Measurements from ENCODE around the gene BBS4. TPM values are rescaled to one million over a fixed set of nuclear protein-coding genes. Genes with fewer than 3 reads are reported as not detected.

The BBS4 gene
- total RNA-seq, 1 donor from 2014 or later: 17.7 TPM

GRCh38 chr15:72732086-72732485 lies 46.1 kb downstream of the BBS4 start:
- H3K36me3 Mint-ChIP-seq (ENCODE audit: low read depth, unreplicated experiment): peaks cover 22% of the 10 kb centered on the region

DNA sequence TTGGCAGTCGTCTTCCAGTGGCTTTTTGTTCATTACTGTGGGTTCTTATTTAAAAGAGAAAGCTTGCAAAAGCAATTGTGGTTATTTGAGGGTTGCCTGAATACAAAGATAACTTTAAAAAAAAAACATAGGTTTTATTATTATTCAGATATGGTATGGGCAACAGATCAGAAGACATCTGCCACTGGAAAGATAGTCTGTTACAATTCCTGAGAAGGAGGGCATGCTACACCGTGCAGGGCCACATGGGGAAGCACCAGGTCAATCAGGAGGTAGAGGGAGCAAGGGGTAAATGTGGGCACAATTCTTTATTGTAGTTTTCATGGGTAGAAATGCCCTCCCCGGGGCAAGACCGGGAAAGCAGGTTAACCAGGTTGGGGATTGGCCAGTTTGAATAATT lies 46.5 kb downstream of the BBS4 start:
- H3K27ac Mint-ChIP-seq (ENCODE audit: unreplicated experiment): no peak overlapping the region
- no peak for FAIRE-seq

More at GRCh38 chr15:72732086-72732485, 46.1 kb downstream of the BBS4 start:
- Histone ChIP-seq H2AFZ (ENCODE audit: low read depth, low read length) (no peak overlapping the region), H3K27me3 (ENCODE audit: insufficient read depth, low read length) (no peaks in the 10 kb centered on the region), H3K9ac (ENCODE audit: low read length) (no peak overlapping the region), H3K36me3 (ENCODE audit: insufficient read depth, low read length) (peaks cover 11% of the 10 kb centered on the region), H3K4me3 (ENCODE audit: insufficient read depth, low read depth, low read length) (no peak overlapping the region), H3K27ac (ENCODE audit: low read depth, low read length) (no peak overlapping the region), H3K4me2 (ENCODE audit: low read length) (no peak overlapping the region), H3K79me2 (ENCODE audit: insufficient read depth, low read length) (no peaks in the 10 kb centered on the region), H4K20me1 (ENCODE audit: insufficient read depth, low read length) (peaks cover 9% of the 10 kb centered on the region), H3K9me3 (ENCODE audit: insufficient read depth, low read depth, low read length) (no peaks in the 10 kb centered on the region), H3K4me1 (ENCODE audit: insufficient read depth, low read length) (no peaks in the 10 kb centered on the region)
- Mint-ChIP-seq H3K4me3 (ENCODE audit: unreplicated experiment) (no peak overlapping the region), H3K27me3 (ENCODE audit: low read depth, unreplicated experiment) (no peaks in the 10 kb centered on the region), H3K4me1 (ENCODE audit: low read depth, unreplicated experiment) (no peaks in the 10 kb centered on the region), H3K9me3 (ENCODE audit: unreplicated experiment) (no peaks in the 10 kb centered on the region), H3K27ac (ENCODE audit: unreplicated experiment) (no peak overlapping the region)
- DNase-seq (ENCODE audit: low read depth): no peak
- TF ChIP-seq EZH2 (IDR thresholded peaks at IDR 0.05; ENCODE audit: insufficient read depth, low read length): no peak
- TF ChIP-seq, protein P1, sequence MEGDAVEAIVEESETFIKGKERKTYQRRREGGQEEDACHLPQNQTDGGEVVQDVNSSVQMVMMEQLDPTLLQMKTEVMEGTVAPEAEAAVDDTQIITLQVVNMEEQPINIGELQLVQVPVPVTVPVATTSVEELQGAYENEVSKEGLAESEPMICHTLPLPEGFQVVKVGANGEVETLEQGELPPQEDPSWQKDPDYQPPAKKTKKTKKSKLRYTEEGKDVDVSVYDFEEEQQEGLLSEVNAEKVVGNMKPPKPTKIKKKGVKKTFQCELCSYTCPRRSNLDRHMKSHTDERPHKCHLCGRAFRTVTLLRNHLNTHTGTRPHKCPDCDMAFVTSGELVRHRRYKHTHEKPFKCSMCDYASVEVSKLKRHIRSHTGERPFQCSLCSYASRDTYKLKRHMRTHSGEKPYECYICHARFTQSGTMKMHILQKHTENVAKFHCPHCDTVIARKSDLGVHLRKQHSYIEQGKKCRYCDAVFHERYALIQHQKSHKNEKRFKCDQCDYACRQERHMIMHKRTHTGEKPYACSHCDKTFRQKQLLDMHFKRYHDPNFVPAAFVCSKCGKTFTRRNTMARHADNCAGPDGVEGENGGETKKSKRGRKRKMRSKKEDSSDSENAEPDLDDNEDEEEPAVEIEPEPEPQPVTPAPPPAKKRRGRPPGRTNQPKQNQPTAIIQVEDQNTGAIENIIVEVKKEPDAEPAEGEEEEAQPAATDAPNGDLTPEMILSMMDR (IDR thresholded peaks at IDR 0.05; ENCODE audit: insufficient read depth, low read depth, low read length): no peak
- FAIRE-seq: no peak

More for the DNA sequence above, 46.5 kb downstream of the BBS4 start:
- Mint-ChIP-seq H3K9me3 (ENCODE audit: unreplicated experiment) (no peaks in the 10 kb centered on the region), H3K36me3 (ENCODE audit: low read depth, unreplicated experiment) (peaks cover 27% of the 10 kb centered on the region), H3K4me1 (ENCODE audit: low read depth, unreplicated experiment) (no peaks in the 10 kb centered on the region), H3K4me3 (ENCODE audit: unreplicated experiment) (no peak overlapping the region), H3K27me3 (ENCODE audit: low read depth, unreplicated experiment) (no peaks in the 10 kb centered on the region)
- Histone ChIP-seq H3K27ac (ENCODE audit: low read depth, low read length) (no peak overlapping the region), H2AFZ (ENCODE audit: low read depth, low read length) (no peak overlapping the region), H3K4me3 (ENCODE audit: insufficient read depth, low read depth, low read length) (no peak overlapping the region), H3K4me1 (ENCODE audit: insufficient read depth, low read length) (no peaks in the 10 kb centered on the region), H3K36me3 (ENCODE audit: insufficient read depth, low read length) (peaks cover 12% of the 10 kb centered on the region), H3K9me3 (ENCODE audit: insufficient read depth, low read depth, low read length) (no peaks in the 10 kb centered on the region), H3K4me2 (ENCODE audit: low read length) (no peak overlapping the region), H3K79me2 (ENCODE audit: insufficient read depth, low read length) (no peaks in the 10 kb centered on the region), H3K27me3 (ENCODE audit: insufficient read depth, low read length) (no peaks in the 10 kb centered on the region), H3K9ac (ENCODE audit: low read length) (no peak overlapping the region), H4K20me1 (ENCODE audit: insufficient read depth, low read length) (peaks cover 9% of the 10 kb centered on the region)
- DNase-seq (ENCODE audit: low read depth): no peak
- no peak for TF ChIP-seq EZH2 (IDR thresholded peaks at IDR 0.05; ENCODE audit: insufficient read depth, low read length)
- TF ChIP-seq, protein P1 (IDR thresholded peaks at IDR 0.05; ENCODE audit: insufficient read depth, low read depth, low read length): no peak

Measured in astrocyte (in vitro differentiated cells and primary cell).